GM21529 (cell line): ENCODE results near the gene MEGF11.

Source experiments
- ATAC-seq: cut with Tn5 transposase; IDR thresholded peaks from one replicate; pipeline ENCODE4 v1.9.1; 2021; ENCODE audit not compliant: unreplicated experiment

The MEGF11 gene

DNA sequence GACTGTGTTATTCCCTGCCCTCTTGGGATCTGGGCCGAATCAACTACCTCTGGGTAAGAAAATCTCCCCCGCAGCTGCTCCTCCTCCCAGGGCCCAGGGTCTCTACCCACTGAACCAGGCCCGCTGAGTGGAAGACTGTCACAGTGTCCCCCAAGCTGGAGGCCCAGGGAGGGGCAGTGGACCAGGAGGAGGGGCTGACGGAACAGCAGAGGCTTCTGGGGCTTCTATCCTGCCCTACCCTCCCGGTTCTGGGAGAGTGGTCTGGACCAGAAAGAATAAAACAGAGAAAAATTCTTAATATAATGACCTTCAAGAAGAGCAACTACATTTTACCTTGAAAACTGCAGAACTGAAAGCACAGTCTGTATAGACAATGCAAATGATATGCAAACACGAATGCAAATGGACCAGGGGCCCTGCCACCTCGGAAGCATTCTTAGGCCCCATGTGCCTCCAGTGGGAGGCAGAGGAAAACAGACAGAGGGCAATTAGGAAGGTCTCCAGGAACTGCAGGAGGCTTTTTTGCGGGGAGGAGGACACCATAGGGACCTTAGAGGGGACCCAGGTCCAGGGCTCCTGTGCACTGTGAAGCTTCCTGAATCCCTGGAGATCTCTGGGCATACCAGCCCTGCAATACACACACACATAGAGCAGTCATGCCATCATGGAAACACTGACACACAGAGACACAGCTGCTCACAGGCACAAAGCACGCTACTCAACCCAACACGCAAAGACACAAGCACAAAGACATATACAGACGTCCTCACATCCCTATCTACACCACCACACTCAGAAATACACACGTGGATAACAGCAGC, 12.3 kb downstream of the MEGF11 start:
- ATAC-seq = no peak

DNA sequence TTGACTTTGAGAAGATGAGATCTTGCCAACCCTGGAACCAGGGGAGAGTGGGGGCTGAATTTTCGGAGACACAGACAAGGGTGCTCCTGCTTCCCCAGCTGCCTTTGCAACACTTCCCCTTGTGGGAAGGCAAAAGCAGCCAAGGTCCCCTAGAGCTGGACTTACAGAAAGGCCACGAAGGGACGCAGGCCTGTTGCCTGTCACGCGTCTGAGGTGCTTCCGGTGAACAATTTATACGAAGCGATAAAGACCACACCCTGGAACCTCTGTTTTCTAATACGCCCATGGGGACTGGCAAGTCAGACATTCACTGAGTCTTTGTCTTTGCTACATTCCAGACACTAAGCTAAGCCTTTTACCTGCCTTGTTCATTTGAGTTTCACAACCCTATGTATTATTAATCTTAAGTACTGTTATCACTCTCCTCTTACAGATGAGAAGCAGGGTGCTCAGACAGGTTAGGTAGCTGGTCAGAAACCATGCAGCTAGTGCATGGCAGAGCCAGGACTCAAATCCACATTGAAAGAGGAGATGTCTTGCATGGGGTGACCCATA, 13.2 kb downstream of the MEGF11 start:
- ATAC-seq = no peak

DNA sequence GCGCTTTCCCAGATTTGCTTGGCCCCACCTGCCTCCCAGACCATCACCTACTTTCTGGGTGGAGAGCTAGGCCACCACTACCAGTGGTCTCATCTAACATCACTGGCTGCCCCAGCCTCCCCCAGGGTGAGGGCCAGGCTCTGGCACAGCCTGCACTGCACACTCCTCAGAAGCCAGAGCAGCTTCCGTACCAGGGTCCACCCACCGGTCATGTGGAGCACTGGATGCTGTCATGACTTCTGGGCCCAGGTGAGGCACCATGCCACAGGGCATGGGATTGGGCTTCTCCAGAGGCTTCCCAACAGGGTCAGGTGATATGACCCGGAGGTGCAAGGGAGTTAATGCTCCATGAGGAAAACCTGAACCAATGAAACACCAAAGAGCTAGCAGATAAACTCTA, 14.0 kb downstream of the MEGF11 start:
- ATAC-seq = no peak

DNA sequence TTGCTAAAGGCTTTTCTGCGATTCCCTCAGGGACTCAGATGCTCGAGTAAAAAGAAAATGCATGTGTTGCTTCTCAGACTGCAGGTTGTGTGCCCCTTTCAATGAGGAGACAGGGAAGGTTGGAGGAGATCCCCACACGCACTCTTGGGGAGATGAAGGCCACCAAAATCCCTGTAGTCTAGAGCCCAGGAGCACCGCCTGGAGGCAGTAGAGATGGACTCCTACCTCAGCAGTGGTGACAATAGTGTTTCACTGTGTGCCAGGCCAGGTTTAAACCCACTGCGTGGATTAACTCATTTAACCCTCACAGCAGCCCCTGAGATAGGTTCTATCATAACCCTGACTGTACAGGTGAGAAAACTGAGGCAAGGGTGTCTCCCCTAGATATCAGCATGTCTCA, 15.2 kb downstream of the MEGF11 start:
- ATAC-seq = no peak

DNA sequence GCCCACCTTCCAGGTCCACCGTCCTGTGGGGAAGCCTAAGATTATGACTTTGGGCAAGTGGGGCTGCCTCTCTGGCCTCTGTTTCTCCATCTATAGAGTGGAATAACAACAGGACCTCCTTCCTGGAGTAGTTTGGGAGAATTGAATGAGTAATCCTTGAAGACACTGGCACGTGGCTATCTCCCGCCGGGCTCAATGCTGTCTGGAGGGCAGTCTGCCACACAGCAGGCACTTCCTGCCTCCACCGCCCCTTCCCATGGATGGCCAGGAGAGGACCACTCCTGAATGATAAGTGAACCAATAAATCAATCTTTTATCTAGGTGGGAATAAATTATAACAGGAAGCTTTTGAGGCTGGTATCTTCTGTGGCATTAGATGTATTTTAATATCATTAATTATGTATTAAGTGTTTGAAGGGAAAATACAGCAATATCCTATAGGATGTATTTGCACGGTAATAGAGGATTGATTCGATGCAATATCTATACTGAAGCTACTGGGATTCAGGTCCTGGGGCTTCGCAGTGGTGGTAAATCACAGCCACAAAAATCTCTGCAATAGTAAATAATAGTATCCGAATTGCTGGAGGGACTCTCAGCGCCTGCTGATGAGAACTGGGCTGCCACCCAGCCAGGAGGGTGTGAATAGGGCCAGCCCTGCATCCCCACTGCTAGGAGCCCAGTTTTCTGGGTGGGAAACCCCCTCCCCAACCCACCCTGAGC, 15.9 kb downstream of the MEGF11 start:
- ATAC-seq = no peak

DNA sequence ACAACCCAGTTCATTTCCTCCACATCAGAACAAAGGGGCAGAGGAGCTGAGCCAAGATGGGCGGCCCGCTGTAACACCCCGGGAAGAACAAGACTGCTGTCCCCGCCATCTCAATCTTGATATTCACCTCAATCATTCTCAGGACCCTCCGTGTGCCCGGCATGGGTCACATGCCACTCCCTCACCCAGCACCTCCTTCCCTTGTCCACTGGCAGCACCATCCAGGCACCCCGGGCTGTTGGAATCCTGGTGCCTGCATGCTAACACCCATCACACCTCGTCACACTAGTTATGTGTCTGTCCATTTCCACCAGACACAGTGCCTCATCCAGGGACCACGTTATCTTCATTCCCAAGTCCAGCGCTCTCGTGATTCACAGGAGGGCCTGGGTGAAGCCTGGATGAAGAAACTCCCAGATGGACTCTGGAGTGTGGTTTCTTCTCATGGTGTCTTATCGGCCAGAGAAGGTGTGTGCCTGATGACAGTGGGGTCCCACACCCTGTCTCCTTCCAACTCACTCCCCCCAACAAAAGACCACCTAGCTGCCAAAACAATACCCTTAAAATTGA, 16.7 kb downstream of the MEGF11 start:
- ATAC-seq = no peak

DNA sequence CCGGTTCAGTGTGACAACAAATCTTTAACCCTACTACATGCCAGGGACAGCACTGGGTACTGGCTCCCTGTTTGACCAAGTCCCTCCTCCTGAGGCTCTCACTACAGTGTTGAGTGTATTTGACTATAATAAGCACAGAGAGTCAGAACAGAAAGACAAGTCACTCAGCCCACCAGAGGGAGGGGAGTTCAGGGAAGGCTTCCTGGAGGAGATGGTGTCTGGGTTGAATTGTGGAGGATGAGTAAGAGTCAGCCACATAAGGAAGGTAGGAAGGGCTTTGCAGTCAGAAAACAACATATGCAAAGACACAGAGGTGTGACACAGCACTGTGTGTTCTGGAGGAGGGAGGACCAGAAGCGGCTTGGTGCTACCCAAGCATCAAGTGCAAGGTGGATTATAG, 17.7 kb downstream of the MEGF11 start:
- ATAC-seq = no peak

DNA sequence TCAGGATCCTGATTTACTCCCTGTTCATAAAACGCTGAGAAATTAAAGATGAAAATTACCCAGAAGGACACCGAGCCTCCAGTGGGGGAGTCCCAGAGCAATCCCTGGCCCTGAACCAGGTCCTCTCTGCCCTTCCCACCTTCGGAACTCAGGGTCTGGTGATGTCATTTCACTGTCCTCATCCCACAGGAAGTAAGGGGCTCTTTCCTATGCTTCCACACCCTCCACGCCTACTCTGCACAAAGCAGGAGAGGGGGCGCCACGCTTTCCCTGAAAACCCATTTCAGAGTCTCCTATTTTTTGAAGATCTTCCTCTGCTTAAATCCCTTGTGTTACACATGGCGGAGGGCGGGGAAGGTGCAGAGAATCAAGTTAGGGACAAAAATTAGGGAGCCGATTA, 18.8 kb downstream of the MEGF11 start:
- ATAC-seq = no peak

DNA sequence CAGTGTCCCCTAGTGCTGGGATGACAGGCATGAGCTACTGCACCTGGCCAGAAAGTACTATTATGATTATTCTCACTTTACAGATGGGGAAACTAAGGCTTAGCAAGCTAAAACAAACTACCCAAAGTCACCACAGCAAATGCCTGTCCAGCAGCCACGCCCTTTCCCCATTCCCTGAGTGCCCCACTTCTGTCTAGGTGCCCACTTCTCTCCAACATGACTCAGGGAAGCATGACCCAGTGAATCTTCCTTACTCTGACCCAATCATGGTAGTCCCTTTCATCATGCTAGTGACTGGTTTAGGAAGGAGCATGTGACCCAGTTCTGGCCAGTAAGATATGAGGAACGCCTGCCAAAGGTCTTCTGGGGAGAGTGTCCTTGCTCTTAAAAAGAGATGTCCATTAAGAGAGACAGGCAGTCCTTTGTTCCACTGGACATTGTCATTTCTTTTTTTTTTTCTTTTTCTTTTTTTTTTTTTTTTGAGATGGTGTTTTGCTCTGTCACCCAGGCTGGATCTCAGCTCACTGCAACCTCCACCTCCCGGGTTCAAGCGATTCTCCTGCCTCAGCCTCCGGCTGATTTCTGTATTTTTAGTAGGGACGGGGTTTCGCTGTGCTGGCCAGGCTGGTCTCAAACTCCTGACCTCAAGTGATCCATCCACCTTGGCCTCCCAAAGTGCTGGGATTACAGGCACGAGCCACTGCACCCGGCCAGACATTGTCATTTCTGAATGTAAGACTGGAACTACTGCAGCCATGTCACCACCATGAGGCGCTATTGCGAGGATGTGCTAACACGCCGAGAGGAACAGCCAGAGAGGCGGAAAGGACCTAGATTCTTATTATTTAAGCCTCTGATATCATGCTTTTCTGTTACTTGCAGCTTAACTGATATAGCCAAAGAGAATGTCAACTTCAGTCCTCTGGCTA, 19.8 kb downstream of the MEGF11 start:
- no peak for ATAC-seq

DNA sequence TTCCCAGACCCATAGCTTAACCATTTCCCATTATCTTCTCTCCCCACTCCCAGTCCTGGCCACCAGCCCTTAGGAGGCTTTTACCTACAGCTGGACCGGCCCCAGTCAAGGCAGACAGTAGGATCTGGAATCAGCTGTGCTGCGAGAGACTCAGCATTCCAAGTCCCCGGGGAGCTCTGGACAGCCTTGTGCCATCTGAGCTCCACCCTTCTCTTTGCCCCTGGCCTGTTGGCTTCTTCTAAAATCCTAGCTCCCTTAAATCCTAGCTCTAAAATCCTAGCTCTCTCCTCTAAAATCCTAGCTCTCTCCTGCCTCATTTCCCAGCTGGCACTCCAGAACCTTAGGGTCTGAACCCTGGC, 21.3 kb downstream of the MEGF11 start:
- no peak for ATAC-seq

DNA sequence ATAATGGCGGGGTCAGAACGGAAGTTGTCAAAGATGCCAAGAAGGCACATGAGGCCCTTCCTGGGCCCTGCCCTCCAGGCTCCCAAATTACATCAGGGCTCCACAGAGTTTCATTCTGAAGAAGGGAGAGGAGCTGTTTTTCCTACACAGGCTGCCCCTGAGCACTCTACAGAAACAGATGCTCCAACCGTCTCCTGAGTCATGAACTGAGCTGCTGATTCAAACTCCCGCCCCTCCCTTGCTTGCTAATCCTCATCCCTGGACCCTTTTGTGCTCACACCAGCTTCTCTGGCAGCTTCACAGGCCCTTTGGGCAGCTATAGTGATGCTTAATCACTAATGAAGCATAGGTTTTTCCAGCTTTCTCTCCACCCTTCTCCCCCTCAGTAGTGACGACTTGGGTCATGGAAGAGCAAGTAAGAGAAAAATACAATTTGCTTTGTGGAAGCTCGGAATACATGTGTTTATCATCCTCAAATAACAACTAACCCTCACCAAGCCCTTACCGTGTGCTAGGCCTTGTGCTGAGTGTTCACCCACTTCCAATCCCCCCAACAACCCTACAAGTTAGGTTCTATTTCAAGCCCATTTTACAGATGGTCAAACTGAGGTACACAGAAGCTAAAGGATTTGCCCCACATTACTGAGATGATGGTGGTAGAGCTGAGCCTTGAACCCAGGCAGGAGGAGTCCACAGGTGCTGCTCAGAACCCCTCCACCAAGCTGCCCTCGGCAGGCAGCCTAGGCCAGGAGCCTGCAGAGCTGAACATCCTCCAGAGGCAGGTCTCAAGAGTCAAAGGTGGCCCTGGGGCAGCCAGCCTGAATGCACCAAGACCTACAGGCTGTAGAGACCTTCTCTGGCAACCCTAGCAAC, 21.9 kb downstream of the MEGF11 start:
- ATAC-seq = no peak

DNA sequence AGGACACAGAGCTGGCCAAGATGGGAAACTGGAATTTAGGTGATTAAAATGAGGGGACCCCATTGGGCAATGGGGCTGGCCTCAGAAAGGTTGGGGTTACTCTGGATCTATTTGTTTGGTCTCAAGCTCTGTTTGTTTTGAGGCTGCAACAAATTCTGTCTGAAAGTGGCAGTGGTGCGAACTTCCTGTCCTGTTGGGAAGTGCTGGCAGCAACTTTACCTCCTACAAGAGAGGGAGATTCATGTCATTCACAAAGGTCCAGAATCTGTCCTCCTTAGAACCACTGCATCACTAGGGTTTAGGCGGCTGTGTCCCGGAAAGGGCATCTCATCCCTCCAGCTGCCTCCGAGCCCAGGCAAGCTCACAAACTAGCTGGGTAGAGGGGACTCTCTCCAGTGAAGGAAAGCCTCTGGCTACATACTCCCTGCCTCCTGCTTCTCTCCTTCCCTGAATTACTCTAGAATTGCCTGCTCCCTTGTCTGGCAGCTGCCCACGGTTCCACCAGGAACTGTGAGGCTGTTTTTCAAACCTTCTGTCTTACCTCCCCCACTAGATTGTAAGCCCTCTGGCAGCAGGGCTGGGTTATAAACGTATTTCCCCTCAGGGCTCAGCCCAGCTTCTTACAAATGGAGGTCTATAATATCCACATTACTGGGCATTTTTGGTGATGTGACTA, 23.6 kb downstream of the MEGF11 start:
- no peak for ATAC-seq

DNA sequence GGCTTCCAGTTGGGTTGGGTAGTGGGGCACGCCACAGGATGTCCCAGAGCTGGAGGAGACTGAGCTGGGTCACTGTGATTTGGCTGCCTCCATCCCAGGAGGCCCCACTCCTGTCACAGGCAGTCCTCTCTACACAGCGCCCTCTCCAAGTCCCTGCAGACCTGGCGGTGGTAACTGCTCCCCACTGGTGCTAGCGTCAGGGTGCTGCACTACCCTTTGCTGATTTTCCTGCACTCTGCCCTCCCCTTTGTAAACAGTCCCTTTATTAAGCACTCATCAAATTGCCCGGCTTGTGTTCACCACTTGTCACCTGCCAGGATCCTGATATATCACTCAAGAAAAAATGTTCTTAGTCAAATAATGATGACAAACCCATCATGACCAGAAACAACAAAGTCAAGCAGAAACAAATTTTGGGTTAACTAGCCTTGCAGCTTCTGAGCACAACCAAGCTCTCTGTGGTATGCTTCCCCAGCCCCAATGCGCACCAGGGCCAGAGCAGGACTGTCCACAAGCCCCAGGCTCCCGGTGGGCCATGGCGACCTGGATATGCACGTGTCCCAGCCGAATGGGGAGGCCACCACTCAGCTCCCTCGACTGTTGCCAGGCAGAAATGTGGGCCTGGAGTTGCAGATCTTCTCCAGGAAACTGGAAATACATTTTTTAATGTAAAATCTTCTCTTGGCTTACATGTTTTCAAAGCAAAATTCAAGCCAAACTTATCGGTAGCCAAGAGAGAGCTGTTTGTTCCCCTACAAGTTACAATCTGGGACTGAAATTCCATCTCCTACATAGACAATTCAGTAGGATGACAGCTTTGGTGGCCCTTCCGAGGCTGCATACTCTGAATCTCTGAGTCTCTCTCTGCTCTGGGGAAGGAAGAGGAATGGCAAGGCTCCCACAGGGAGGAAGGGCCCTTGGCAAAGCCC, 24.5 kb downstream of the MEGF11 start:
- no peak for ATAC-seq

DNA sequence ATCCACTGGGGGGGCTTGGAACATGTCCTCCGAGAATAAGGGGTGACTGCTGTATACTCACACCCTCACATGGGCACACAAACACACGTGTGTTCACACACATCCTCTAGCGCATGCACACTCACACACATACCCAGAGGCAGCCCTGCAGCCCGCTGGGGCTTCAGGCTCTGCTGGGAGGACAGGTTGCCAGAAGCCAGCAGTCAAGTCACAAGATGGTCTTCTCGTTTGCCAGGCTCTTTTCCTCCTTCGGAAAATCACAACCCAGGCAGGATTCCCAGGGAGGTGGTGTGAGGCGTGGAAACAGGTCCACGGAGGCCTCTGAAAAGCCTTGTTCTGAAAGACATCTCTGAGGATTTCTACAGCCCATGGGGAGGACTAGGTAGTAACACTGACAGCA, 26.8 kb downstream of the MEGF11 start:
- no peak for ATAC-seq

DNA sequence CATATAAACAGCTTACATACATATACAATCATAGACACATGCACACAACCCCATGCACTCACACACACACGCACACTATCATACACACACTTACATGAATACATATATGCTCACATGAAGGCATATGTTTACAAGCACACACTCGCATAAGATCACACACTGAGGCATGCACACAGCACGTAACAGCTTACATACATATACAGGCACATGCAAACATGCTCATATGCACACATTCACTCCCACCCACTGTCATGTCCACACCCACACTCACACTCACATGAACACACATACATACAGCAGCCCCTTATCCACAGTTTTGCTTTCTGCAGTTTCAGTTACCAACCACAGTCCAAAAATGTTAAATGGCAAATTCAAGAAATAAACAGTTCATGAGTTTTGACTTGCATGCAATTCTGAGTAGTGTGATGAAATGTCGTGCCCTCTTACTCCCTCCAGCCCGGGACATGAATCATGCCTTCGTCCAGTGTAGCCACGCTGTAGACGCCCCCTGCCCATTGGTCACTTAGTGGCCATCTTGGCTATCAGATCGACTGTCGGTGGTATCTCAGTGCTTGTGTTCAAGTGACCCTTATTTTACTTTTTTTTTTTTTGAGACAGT, 27.8 kb downstream of the MEGF11 start:
- no peak for ATAC-seq

DNA sequence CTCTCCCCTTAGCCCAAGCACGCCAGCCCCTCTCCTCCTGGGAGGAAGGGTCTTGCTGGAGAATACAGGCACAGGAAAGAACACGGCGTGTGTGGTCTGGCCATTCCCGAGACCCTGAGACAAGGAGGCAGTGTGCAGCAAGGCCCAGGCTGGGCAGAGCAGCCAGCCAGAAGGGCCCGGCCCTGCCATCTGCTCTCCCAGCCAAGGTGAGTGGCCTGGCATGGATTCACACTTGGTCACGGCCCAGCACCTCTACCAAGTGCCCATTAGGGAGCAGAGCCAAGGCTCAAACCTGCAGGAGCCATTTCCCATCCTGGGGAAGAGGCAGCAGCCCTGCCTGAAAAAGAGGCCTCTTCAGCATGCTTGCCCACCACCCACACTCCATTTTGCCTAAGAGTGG, 28.6 kb downstream of the MEGF11 start:
- no peak for ATAC-seq

DNA sequence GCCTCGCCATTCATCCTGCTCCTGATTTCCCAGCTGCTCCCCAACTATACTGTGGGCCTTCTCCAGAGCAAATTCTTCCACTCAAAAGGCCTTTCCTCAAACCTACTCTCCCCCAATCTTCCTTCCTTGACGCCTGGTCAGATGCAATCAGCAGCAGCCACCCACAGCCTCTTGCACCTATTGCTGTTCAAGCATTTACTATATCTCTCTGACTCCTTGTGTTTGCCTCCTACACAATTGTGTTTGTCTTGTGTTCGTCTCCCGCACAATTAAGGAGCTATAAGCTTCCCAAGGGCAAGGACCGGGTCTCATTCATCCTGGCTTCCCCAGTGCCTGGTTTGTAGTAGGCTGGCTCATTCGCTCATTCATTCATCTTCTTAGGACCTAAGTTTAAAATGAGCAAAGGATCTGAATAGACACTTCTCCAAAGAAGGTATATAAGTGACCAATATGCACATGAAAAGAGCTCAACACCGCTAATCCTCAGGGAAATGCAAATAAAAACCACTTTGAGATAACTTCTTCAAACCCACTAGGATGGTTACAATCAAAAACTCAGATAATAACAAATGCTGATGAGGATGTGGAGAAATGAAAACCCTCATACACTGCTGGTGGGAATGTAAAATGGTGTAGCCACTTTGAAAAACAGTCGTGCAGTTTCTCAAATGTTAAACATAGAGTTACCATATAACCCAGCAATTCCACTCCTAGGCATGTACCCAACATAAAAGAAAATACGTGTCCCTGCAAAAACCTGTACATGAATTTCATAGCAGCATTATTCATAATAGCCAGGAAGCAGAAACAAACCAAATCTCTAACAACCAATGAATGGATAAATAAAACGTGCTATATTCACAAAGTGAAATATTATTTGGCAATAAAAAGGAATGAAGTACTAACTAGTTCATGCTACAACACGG, 31.0 kb downstream of the MEGF11 start:
- no peak for ATAC-seq
